SU-DHL-6 (cell line): ENCODE results near the gene PRR5.

Source experiments
- EZH2phosphoT487 ChIP-seq: fragments of 200-600 bp; sonication (generic), shearing (Covaris generic); conservative IDR thresholded peaks from 2 replicates; pipeline ENCODE4 v1.6.1; 2018; ENCODE audit warnings: mild to moderate bottlenecking, antibody characterized with exemption, low read length, moderate library complexity, mixed read lengths
- TF ChIP-seq, protein P1 (sequence below): fragments of 200-600 bp; sonication (generic); IDR thresholded peaks from one replicate; pipeline ENCODE4 v1.5.1; 2017; ENCODE audit warnings: antibody characterized with exemption, mild to moderate bottlenecking, low read length, moderate library complexity; ENCODE audit not compliant: insufficient read depth, poor library complexity, severe bottlenecking

GRCh38 chr22:44758344-44758973 is 56.5 kb downstream of the PRR5 start:
- TF ChIP-seq EZH2phosphoT487, result no peak
- TF ChIP-seq, protein P1, sequence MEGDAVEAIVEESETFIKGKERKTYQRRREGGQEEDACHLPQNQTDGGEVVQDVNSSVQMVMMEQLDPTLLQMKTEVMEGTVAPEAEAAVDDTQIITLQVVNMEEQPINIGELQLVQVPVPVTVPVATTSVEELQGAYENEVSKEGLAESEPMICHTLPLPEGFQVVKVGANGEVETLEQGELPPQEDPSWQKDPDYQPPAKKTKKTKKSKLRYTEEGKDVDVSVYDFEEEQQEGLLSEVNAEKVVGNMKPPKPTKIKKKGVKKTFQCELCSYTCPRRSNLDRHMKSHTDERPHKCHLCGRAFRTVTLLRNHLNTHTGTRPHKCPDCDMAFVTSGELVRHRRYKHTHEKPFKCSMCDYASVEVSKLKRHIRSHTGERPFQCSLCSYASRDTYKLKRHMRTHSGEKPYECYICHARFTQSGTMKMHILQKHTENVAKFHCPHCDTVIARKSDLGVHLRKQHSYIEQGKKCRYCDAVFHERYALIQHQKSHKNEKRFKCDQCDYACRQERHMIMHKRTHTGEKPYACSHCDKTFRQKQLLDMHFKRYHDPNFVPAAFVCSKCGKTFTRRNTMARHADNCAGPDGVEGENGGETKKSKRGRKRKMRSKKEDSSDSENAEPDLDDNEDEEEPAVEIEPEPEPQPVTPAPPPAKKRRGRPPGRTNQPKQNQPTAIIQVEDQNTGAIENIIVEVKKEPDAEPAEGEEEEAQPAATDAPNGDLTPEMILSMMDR, result no peak
